Cerebellar nuclear complex (tissue), 1 donor: Measurements from ENCODE around the gene TNFRSF12A.

Experiments used
- DNase-seq, 2 experiments: peaks; one replicate each; lab custom pipeline; 2025; lab: John Stamatoyannopoulos, UW

The TNFRSF12A gene, protein sequence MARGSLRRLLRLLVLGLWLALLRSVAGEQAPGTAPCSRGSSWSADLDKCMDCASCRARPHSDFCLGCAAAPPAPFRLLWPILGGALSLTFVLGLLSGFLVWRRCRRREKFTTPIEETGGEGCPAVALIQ

DNA sequence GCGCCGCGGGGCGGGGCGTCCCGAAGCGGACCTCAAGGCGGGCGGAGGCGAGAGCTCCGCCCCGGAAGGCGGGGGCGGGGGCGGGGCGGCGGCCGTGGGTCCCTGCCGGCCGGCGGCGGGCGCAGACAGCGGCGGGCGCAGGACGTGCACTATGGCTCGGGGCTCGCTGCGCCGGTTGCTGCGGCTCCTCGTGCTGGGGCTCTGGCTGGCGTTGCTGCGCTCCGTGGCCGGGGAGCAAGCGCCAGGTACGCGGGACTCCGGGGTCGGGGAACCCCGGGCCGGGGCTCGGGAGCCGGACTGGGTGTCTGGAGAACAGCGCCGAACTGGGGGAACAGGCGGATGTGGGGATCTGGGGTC is at the start of gene TNFRSF12A:
Gene TNFRSF12A, plus strand, starts transcription at position 122 of the 357 bp plus-strand sequence. Its CDS starts 30 bp downstream, at position 152.
- no peak for DNase-seq

DNA sequence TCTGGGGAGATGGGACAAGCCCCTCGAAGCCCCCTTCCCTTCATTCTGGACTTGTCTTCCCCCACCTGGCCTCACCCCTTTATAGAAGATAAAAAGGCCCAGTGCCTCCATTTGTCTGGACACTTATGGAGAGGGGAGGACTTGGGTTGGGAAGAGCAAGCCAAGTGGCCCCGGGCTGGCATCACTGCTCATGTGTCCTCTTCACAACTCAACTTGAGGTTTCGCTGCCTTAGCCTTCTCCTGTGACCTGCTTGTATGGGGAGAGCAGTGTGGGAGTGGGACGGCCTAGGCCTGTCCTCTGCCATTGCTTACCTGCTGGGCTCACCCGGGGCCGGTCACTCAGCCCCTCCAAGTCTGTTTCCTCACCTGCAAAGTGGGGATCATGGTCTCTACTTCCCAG is 49.6 kb upstream of the TNFRSF12A start:
- no peak for DNase-seq

DNA sequence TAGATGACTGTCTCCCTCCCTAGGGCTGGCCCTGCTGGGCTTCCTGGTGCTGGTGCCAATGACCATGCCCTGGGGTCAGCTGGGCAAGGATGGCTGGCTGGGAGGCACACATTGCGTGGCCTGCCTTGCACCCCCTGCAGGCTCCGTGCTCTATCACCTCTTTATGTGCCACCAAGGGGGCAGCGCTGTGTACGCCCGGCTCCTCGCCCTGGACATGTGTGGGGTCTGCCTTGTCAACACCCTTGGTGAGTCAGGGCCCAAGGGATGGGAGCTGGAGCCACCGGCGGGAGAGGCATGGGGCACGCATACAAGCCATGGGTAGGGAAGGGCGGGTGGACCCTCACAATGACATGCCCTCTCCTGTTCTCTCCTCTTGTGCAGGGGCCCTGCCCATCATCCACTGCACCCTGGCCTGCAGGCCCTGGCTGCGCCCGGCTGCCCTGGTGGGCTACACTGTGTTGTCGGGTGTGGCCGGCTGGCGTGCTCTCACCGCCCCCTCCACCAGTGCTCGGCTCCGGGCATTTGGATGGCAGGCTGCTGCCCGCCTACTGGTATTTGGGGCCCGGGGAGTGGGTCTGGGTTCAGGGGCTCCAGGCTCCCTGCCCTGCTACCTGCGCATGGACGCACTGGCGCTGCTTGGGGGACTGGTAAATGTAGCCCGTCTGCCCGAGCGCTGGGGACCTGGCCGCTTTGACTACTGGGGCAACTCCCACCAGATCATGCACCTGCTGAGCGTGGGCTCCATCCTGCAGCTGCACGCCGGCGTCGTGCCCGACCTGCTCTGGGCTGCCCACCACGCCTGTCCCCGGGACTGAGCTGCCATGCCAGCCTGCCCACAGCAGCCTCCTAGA is 48.8 kb upstream of the TNFRSF12A start:
- no peak for DNase-seq

DNA sequence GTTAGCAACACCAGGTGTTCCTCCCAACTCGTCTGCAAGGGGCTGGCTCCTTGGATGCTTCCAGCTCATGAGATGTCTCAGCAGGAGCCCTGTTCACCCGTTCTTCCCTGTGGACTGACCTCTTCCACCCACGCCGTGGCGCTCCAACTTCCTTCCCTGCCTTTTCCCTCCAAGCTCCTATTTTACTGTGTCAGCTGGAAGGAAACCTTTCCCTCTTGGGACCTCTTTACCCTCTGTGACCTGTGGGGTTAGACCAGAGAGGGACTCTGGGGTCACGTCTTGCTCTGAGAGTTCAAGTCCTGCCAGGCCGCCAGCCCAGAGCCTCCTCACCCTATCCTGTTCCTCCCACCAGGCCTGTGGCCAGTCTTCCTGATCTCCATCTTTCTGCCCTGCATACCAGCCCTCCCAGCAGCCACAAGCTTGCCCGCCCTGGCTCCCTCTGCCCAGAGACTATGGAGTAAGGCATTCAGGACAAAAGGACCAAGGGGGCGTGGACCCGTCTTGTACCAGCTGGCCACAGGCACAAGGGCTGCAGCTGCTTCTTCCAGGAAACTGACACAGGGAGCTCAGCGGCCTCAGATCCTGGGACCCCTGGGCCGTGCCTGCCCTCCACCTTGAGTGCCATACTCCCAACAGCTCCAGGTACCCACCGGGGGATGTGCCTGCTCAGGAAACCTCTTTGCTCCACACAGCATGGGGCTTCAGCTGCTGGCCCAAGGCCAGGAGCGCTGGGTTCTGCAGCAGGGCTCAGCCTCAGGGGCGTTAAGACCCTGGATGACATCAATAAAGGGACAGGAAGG is 48.0 kb upstream of the TNFRSF12A start:
- no peak for DNase-seq

DNA sequence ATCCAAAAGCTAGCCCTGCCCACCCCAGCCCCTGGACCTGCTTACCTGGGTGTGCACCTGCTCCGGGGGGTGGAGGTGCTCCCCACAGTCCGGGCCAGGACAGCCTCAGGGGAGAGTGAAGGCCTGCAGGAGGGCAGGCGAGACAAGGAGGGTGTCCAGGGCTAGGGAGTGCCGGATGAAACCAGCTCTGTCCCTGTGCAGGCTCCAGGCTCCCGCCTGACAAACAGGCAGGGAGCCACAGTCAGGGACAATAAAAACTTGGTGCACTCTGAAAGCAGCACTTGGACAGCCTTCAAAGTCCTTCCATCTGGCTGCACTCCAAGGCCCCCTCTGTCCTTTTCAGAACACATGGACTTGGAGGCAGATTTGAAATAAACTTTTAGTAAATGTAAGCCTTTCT is 47.1 kb upstream of the TNFRSF12A start:
- no peak for DNase-seq

DNA sequence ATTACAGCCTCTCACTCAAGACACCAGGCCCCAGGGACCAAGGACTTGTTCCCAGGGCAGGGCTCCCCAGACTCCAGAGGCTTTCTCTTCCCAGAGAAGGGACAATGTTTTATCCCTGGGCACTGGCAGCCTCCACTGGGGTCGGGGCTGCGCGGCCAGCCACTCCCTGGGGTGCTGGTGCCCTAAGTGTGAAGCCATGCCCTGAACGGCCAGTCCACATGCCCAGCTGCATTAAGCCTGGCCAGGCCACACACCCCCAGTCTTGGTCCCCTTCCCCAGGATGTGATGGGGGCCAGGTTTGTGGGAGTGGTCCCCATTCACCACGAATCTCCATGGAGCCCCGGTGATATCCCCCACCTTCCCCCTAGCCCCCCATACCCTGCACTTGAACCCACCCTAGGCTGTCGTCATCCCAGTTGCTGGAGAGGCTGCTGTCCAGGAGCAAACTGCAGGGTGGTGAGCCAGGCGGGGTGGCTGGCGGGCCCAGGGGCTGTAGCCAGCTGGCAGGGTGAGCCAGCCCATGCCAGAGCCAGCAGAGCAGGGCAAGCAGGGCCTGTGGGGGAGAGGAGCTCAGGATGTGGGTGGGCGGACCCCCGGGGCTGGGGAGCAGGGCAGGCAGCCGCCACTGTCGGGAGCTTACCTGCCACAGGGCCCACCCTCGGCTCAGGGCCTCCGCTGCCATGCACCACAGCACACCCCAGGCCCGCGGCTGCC is 46.4 kb upstream of the TNFRSF12A start:
- DNase-seq: no peak

DNA sequence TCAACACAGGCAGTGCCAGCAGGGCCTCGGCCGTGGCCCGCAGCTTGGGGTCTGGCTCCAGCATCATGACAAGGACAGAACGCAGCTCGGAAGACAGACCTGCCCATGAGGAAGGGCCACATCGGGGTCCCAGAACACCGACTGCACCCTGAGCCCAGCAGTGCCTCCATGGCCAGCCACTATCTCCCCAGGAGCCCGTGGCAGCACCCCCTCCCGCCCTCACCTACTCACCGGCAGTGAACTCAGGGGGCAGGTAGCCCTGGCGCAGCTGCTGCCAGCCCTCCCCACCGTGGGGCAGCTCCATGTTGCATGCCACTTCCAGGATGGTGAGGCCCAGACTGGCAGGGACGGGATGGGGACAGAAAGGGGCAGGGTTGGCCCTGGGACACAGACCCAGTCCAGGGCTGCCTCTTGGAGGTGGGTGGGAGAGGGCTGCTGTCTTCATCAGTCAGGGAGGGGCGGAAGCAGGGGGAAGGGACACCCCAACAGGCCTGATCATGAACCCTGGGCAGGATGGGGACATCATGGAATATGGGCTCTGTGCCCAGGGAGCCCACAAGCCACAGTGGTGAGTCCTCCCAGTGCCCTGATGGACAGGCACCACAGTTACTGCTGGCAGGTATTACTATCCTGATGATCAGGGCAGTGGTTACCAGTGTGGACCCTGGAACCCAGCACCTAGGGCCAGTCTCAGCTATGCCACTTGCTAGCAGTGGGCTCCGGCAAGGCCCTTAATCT is 45.7 kb upstream of the TNFRSF12A start:
- DNase-seq: no peak

DNA sequence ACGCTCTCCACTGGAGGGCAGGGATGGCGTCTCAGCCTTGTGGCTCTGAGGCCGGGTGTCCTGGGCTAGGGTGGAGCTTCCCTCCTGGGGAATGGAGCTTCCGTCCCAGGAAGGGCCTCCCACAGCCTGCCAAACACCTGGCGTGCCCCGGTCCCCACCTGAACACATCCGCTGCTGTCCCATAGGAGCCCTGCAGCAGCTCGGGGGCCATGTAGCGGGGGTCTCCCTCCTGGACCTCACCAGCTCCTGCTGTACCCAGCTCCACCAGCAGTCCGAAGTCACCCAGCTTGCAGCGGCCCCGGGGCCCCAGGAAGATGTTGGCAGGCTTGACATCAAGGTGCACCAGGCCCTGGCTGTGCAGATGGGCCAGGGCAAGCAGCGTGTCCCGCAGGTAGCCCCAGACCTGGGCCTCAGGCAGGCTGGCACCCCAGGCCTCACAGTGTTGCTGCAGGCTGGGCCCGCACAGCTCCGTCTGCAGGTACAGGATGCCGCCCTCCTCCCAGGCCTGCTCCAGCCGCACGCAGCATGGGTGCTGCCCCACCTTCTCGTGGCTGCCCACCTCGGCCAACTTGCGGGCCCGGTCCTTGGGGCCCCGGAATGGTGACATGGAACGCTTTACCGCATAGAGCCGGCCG is 44.9 kb upstream of the TNFRSF12A start:
- no peak for DNase-seq

DNA sequence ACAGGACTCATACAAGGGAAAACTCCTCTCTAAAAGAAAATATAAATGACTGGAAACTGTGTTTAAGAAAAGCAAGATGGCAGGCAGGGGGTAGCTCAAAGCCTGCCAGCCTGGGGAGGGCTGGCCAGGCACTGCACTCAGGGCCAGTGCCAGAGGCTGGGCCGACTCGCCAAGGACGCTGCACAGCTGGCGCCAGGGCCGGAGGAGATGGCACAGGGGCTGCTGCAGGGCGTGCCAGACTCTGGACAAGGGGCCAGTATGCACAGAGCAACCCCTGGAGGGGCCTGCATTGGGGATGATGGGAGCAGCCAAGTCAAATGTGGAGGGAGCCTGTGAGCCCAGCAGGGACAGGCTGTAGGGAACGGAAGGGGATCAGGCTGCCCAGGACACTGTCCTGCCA is 44.0 kb upstream of the TNFRSF12A start:
- DNase-seq: no peak

DNA sequence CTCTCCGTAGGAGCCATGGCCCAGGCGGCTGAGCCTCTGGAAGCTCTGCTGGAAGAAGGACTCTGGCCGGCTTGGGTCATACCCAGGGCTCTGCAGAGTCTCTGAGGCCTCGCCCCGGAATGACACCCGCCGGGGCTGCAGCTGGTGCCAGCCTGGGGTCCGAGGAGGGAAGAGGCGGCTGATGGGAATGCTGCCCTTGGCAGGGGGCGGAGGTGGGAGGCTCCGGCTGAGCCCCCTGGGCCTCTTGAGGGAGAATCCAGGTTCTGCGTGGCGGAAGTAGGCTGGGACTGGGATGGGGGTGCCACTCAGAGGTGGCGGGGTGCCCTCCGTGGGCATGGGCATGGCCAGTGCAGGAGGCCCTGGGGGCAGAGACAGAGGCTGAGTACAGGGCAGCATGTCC is 43.5 kb upstream of the TNFRSF12A start:
- no peak for DNase-seq

DNA sequence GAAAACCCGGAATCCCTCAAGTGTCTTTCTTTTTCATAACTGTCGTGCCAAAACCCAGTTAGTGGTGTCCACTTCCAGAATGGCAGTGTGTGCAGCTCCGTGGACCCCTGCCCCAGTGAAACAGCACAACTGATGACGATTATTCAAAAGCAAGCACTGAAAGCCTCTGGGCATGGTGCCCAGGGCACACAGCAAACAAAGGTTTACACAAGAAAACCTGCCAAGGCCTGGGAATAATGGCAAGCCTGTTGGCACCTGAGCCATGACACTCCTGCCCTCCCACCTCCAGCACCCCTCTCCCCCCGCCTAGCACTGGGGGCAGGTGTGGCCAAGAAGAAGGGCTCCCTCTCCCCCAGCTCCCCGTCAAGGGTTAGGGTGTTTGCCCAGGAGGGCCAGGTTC is 42.7 kb upstream of the TNFRSF12A start:
- DNase-seq: no peak

DNA sequence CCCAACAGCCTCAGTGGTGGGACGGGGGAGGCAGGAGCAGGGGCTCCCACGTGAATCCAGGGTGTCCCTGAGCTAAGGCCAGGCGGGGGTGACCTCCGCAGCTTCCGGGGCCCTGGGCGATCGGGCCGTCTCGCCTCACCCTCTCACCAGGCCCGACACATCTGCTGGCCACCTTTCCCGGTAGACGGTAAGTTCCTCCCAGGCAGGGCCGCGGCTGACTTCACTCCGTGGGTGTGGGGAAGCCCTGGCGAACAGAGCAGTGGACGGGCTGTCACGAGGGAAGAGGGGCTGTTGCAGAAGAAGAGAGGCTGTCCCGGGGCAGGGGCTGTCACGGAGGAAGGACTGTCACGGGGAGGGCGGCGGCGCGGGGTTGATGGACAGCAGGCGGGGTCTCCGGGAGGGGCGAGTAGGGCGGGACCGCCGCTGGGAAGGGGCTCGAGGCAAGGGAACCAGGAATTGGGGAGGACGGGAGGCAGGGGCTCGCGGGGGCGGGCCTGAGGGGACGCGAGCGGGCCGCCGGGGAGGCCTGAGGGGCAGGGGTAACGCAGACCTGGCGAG is 40.4 kb upstream of the TNFRSF12A start:
- DNase-seq: no peak

DNA sequence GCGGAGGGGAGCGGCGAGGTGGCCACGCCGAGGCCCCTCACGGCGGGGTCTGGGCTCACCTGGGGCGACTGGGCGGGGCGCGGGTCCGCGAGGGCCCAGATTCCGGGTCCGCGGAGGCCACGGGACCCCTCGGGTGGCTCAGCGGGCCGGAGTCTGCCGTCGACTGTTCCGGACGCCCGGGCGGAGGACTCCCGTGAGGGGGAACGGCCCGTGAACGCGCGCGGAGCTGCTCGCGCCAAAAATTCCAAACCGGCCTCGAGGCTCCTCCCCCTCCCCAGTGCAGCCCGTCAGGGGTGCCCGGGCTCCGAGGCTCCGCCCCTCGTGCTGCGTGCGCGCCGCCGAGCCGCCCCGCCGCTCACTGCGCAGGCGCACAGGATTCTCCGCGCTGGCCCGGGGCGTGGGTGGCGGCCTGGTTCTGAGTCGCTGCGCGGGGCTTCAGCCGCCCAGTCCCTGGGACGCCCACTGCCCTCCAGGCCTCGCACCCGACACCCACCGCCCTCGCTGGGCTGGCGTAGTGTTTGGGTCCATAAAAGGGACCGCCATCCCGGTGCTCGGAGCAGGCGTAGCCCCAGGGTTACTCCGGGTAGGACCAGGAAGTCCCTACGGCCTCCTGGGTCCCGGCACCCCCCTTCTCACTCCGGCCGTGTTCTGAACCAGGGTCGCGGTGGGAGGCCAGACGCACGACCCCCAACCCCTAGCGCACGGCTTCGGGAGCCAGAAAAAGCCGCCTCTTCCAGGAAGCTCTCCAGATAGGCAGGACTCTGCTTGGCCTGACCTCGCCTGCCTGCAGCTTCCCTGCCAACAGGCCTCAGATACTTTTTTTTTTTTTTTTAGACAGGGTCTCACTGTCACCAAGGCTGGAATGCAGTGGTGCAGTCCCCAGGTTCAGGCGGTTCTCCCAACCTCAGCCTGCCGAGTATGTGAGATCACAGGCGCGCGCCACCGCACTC is 39.7 kb upstream of the TNFRSF12A start, which contains the start of gene PKMYT1:
Gene PKMYT1, minus strand, starts transcription at position 220 of the 950 bp plus-strand sequence. CDS start 789 bp downstream, outside the sequence.
- peak in 1 of 2 experiments; percentile 70 for DNase-seq

DNA sequence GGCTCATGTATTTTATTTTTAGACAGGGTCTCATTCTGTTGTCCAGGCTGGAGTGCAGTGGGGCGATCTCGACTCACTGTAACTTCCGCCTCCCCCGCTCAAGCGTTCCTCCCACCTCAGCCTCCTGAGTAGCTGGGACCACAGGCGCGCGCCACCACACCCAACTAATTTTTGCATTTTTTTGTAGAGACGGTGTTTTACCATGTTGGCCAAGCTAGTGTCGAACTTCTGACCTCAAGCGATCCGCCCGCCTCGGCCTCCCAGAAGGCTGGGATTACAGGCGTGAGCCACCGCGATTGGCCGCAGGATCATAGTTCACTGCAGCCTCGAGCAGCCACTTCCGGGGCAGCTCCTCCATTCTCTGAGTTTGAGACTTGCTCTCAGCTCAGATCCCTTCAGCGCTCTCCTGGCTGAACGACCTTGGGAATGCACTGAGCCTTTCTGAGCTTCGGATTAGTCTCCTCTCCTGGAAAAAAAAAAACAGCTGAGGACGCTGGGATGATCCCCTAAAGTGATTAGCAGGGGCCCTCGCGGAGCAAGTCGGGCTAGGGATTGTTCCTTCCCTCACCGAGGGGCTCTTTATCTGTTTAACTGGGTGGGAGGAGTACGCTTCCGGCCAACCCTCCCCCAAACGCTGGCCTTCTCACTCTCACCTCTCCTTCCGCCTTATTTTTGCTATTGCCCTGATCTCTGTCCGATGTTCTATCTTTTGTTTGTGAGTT is 38.8 kb upstream of the TNFRSF12A start:
- DNase-seq: no peak

DNA sequence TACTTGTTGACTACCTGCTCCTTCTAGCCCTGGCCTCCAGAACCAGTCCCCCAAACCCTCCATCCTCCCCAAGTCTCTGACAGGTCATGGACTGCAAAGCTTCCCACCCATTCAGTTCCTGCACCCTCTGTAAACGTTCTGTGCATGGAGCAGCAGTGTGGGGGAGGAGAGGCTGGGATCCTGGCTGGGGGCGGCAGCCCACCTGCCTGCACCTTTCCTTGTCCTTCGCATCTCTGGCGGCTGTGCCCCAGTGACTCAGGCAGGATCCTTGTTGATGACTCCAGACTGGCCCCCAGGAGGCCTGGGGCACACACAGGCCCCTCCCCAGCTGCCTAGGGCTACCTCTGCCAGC is 38.3 kb upstream of the TNFRSF12A start:
- no peak for DNase-seq

DNA sequence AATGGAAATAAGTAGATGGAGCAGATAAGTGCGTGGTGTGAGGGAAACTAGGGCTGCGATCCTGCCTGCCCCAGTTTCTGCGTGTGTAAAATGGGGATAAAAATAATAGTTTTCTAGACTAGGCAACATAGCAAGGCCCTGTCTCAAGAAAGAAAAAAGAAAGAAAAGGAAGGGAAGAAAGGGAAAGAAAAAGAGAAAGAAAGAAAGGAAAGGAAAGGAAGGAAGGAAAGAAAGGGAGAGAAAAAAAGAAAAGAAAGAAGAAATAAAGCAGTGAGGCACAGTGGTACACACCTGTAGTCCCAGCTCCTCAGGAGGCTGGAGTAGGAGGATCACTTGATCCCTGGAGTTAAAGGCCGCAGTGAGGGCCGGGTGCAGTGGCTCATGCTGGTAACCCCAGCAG is 37.8 kb upstream of the TNFRSF12A start:
- no peak for DNase-seq

DNA sequence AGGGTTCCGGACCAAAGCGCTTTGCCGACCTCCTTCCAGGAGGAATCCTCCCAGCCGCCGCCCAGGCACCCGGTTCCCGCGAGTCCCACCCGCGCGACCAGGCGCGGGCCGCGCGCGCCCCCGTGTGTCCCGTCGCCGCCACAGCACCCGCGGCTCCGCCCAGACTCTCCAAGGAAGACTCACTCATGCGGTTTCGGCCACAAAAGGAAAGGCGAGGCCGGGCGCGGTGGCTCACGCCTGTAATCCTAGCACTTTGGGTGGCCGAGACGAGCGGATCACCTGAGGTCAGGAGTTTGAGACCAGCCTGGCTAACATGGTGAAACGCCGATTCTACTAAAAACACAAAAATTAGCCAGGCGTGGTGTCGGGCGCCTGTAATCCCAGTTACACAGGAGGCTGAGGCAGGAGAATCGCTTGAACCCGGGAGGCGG is 36.4 kb upstream of the TNFRSF12A start:
- DNase-seq: peak in 1 of 2 experiments; percentile 22

DNA sequence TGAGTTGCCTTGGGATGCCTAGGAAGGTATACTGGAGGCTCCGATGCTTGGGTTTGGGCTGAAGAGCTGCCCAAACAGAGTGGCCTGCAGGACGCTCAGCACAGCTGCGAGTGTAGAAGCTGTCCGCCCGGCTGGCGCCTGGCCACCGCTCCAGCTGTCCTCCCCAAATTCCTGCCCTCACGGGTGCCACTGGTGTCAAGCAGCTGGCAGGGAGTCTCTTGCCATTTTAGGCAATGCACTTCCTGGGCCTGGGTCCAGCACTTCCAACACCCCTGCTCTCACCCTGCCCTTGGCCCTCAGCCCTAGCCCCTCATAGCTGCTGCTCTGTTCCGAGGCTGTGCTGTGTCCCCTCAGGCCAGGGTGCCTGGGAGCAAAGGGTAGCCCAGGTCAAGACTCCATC is 34.7 kb upstream of the TNFRSF12A start:
- DNase-seq: no peak

DNA sequence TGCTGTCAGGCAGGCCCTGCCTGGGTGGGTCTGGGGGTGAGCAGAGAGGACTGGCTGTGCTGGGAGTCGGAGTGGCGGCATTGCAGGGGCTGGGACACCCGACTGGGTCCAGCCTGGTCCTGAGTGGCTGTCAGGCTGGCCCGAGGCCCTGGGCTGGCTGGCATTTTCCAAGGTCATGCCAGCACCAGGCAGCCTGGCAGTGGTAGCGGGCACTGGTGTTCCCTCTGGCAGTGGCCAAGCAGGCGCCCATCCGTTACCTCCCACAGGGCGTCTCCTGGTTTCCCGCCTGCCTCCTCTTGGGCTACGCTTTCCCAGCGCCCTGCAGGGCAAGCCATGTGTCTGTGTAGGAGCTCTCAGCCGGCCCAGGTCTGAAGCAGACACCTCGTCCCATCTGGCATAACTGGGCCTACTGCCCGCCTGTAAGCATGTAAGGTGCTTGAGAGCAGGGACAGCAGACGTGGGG is 34.2 kb upstream of the TNFRSF12A start:
- DNase-seq: peak; percentile 65 to 78
